Measurements from ENCODE around the gene CYP4Z1.
"Not testable (repeated sequence)": the region's sequence is repeated elsewhere in the genome, so short reads cannot be mapped to it uniquely, and the experiment has no call there.

DNA sequence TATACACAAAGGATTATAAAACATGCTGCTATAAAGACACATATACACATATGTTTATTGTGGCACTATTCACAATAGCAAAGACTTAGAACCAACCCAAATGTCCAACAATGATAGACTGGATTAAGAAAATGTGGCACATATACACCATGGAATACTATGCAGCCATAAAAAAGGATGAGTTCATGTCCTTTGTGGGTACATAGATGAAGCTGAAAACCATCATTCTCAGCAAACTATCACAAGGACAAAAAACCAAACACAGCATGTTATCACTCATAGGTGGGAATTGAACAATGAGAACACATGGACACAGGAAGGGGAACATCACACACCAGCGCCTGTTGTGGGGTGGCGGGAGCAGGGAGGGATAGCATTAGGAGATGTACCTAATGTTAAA is 60.0 kb downstream of the CYP4Z1 start:
- not testable (repeated sequence) for TF ChIP-seq YY1 (IDR thresholded peaks at IDR 0.05; ENCODE audit: insufficient read depth, insufficient read length); ZNF274 (IDR thresholded peaks at IDR 0.05; ENCODE audit: low read depth, low read length); SUZ12 (IDR thresholded peaks at IDR 0.05; ENCODE audit: extremely low read depth, insufficient read depth, insufficient read length)
